GM12865 (cell line): ENCODE measurements around the gene TRAPPC8.

Source experiments
- DNase-seq: peaks from one replicate; pipeline ENCODE4 v3.0.0; 2010; ENCODE audit warnings: low read depth
- H3K4me3 ChIP-seq: 2 replicates; pipeline ENCODE4 v1.5.1; 2011; ENCODE audit warnings: mild to moderate bottlenecking, low read depth, low read length, control low read depth
- TF ChIP-seq, protein P1 (sequence below): IDR thresholded peaks from 2 replicates; pipeline ENCODE4 v1.5.1; 2011; ENCODE audit warnings: low read length, control low read depth, low read depth, inconsistent platforms; ENCODE audit not compliant: insufficient read depth; ENCODE audit errors: missing control alignments

Gene TRAPPC8

GRCh38 chr18:31978616-31979015 lies 35.7 kb upstream of the TRAPPC8 start:
- DNase-seq = no peak
- no peak overlapping the region for H3K4me3 ChIP-seq
- TF ChIP-seq, protein P1, sequence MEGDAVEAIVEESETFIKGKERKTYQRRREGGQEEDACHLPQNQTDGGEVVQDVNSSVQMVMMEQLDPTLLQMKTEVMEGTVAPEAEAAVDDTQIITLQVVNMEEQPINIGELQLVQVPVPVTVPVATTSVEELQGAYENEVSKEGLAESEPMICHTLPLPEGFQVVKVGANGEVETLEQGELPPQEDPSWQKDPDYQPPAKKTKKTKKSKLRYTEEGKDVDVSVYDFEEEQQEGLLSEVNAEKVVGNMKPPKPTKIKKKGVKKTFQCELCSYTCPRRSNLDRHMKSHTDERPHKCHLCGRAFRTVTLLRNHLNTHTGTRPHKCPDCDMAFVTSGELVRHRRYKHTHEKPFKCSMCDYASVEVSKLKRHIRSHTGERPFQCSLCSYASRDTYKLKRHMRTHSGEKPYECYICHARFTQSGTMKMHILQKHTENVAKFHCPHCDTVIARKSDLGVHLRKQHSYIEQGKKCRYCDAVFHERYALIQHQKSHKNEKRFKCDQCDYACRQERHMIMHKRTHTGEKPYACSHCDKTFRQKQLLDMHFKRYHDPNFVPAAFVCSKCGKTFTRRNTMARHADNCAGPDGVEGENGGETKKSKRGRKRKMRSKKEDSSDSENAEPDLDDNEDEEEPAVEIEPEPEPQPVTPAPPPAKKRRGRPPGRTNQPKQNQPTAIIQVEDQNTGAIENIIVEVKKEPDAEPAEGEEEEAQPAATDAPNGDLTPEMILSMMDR = no peak

GRCh38 chr18:31977270-31977872 lies 34.4 kb upstream of the TRAPPC8 start:
- peak; percentile 46 for DNase-seq
- TF ChIP-seq, protein P1 = peak; percentile 29
- H3K4me3 ChIP-seq = no peak overlapping the region

DNA sequence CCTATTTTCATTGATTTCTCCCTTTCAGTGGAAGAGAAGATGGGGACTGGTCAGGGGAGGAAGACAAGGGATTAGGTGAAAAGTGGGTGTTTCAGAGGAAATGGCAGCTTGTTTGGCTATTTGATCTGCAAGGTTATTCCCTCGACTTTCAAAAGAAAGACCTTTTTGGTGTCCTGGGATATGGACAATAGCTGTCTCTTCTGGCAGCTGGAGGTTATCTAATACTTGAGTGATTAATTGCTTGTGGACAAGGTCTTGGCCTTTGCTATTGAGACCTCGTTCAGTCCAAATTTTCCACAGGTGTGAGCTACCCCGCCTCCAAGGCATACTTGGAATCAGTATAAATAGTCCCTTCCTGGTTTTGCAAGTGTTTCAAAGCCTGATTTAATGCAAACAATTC lies 33.3 kb upstream of the TRAPPC8 start:
- H3K4me3 ChIP-seq = no peak overlapping the region
- TF ChIP-seq, protein P1 = no peak
- no peak for DNase-seq

- TF ChIP-seq, protein P1 = no peak
- DNase-seq = no peak
- no peak overlapping the region for H3K4me3 ChIP-seq
These were observed 31.1 kb upstream of the TRAPPC8 start for GRCh38 chr18:31973929-31974546.

DNA sequence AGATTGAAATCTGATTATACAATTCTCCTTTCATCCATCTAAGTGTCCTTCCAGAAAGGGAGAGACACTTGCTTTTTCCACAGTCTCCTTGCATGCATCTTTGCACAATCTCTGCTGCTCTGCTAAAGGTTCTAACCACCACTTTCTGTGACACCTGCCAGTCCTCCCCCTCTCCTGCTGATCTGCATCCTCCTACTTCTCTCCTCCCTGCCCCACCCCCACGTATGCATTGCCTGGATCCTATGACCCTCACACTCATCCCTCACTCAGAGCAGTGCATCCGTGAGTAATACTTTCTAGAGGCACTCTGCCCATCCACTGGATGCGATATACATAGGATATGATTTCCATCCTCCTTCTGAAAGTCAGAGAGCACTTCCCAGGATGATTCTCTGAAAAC lies 27.7 kb upstream of the TRAPPC8 start:
- no peak for DNase-seq

DNA sequence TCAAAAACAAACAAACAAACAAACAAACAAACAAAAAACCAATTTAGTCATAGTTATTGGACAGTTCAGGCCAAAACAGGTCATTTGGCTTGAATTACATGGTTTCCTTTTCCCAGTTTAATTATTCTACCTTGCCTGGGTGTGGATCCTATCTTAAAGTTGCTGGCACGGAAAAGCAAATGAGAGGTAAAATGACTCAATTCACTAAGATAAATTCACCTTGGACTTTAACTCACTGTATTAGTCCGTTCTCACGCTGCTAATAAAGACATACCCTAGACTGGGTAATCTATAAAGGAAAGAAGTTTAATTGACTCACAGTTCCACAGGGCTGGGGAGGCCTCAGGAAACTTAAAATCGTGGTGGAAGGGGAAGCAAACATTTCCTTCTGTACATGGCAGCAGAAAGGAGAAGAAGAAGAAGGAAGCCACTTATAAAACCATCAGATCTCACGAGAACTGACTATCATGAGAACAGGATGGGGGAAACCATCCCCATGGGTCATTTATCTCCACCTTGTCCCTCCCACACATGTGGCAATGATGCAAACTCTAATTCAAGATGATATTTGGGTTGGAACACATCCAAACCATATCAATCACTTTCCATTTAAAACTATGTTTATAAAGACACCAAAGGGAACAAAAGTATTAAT lies 22.5 kb upstream of the TRAPPC8 start:
- H3K4me3 ChIP-seq = no peak overlapping the region
- TF ChIP-seq, protein P1 = no peak
- no peak for DNase-seq

More for the DNA sequence above, 27.7 kb upstream of the TRAPPC8 start:
- TF ChIP-seq, protein P1 = no peak
- H3K4me3 ChIP-seq = no peak overlapping the region
